H7 (cell line): ENCODE data around the gene SPON1. TPM values are rescaled to one million over a fixed set of nuclear protein-coding genes. Genes with fewer than 3 reads are reported as not detected.
"Not testable (repeated sequence)": the region's sequence is repeated elsewhere in the genome, so short reads cannot be mapped to it uniquely, and the experiment has no call there.

ENCODE experiments used
- DNase-seq: peaks from one replicate; pipeline ENCODE4 v3.0.0; 2012
- H3K27me3 ChIP-seq: 2 replicates; pipeline ENCODE4 v1.6.0; 2011; ENCODE audit warnings: mild to moderate bottlenecking, low read length; ENCODE audit not compliant: control insufficient read depth, insufficient read depth
- H3K36me3 ChIP-seq: replicated peaks from 2 replicates; pipeline ENCODE4 v1.5.1; 2011; ENCODE audit warnings: low read length; ENCODE audit not compliant: control insufficient read depth, insufficient read depth
- H3K4me3 ChIP-seq: 2 replicates; pipeline ENCODE4 v1.5.1; 2011; ENCODE audit warnings: low read depth, mild to moderate bottlenecking, control low read depth, low read length, moderate library complexity; ENCODE audit not compliant: insufficient read depth
- total RNA-seq: library from RNA; depleted of rRNA; stranded (reverse); fragments of >200 nt; shearing (Covaris generic); gene quantifications from 2 replicates; pipeline ENCODE4 v1.2.3, GENCODE V29; 2014

The SPON1 gene
- total RNA-seq, 1 experiment from 2014 or later = 4.6 TPM

- Histone ChIP-seq H3K4me3 (no peak overlapping the region), H3K27me3 (no peaks in the 10 kb centered on the region), H3K36me3 (no peaks in the 10 kb centered on the region)
- DNase-seq = no peak
Observed at GRCh38 chr11:14022251-14022650, 59.7 kb downstream of the SPON1 start.

GRCh38 chr11:14022821-14023220 is 60.3 kb downstream of the SPON1 start:
- Histone ChIP-seq H3K27me3 (no peaks in the 10 kb centered on the region), H3K4me3 (no peak overlapping the region), H3K36me3 (no peaks in the 10 kb centered on the region)
- no peak for DNase-seq

- Histone ChIP-seq H3K27me3 (no peaks in the 10 kb centered on the region), H3K36me3 (no peaks in the 10 kb centered on the region), H3K4me3 (no peak overlapping the region)
- DNase-seq = no peak
Observed at GRCh38 chr11:14026961-14027360, 64.4 kb downstream of the SPON1 start.

- H3K4me3 ChIP-seq = no peak overlapping the region
- DNase-seq = no peak
- no peaks in the 10 kb centered on the region for H3K27me3 ChIP-seq
- no peaks in the 10 kb centered on the region for H3K36me3 ChIP-seq
Observed at GRCh38 chr11:14027525-14027924, 65.0 kb downstream of the SPON1 start.

GRCh38 chr11:14029440-14029839 is 66.9 kb downstream of the SPON1 start:
- peak; percentile 28 for DNase-seq

GRCh38 chr11:14029971-14030920 is 67.7 kb downstream of the SPON1 start:
- no peak for DNase-seq
- Histone ChIP-seq H3K27me3 (no peaks in the 10 kb centered on the region), H3K4me3 (no peak overlapping the region), H3K36me3 (no peaks in the 10 kb centered on the region)

More at GRCh38 chr11:14029440-14029839, 66.9 kb downstream of the SPON1 start:
- no peaks in the 10 kb centered on the region for H3K36me3 ChIP-seq
- H3K4me3 ChIP-seq = no peak overlapping the region
- H3K27me3 ChIP-seq = no peaks in the 10 kb centered on the region

GRCh38 chr11:14035526-14035925 is 73.0 kb downstream of the SPON1 start:
- DNase-seq, H3K4me3 ChIP-seq, H3K36me3 ChIP-seq, H3K27me3 ChIP-seq: not testable (repeated sequence)

GRCh38 chr11:14036469-14036868 is 73.9 kb downstream of the SPON1 start:
- H3K27me3 ChIP-seq = no peaks in the 10 kb centered on the region
- H3K4me3 ChIP-seq = no peak overlapping the region
- no peak for DNase-seq
- no peaks in the 10 kb centered on the region for H3K36me3 ChIP-seq

- no peaks in the 10 kb centered on the region; the same call in 1 of the 2 replicates for H3K27me3 ChIP-seq
- peak; percentile 65 for DNase-seq
- no peak overlapping the region for H3K4me3 ChIP-seq
- no peaks in the 10 kb centered on the region for H3K36me3 ChIP-seq
Observed at GRCh38 chr11:14041040-14041439, 78.5 kb downstream of the SPON1 start.

- Histone ChIP-seq H3K27me3 (no peaks in the 10 kb centered on the region; the same call in 1 of the 2 replicates), H3K4me3 (no peak overlapping the region), H3K36me3 (no peaks in the 10 kb centered on the region)
- DNase-seq = no peak
Observed at GRCh38 chr11:14041565-14041964, 79.0 kb downstream of the SPON1 start.

GRCh38 chr11:14042686-14043465 is 80.4 kb downstream of the SPON1 start:
- Histone ChIP-seq H3K27me3 (no peaks in the 10 kb centered on the region; the same call in 1 of the 2 replicates), H3K4me3 (no peak overlapping the region), H3K36me3 (no peaks in the 10 kb centered on the region)
- DNase-seq = no peak

GRCh38 chr11:14044916-14045315 is 82.4 kb downstream of the SPON1 start:
- no peak for DNase-seq
- H3K36me3 ChIP-seq = no peaks in the 10 kb centered on the region
- H3K27me3 ChIP-seq = no peaks in the 10 kb centered on the region; the same call in 1 of the 2 replicates
- no peak overlapping the region for H3K4me3 ChIP-seq

- no peak for DNase-seq
- no peaks in the 10 kb centered on the region for H3K36me3 ChIP-seq
- no peak overlapping the region for H3K4me3 ChIP-seq
- H3K27me3 ChIP-seq = no peaks in the 10 kb centered on the region; the same call in 1 of the 2 replicates
Observed at GRCh38 chr11:14045417-14045816, 82.9 kb downstream of the SPON1 start.

GRCh38 chr11:14052198-14052597 is 89.7 kb downstream of the SPON1 start:
- Histone ChIP-seq H3K36me3 (no peaks in the 10 kb centered on the region), H3K27me3 (no peaks in the 10 kb centered on the region; the same call in 1 of the 2 replicates), H3K4me3 (no peak overlapping the region)

More at GRCh38 chr11:14052198-14052597, 89.7 kb downstream of the SPON1 start:
- no peak for DNase-seq
